HepG2 (cell line): ENCODE data around the gene TNFAIP2. TPM values are rescaled to one million over a fixed set of nuclear protein-coding genes. Genes with fewer than 3 reads are reported as not detected.

Experiments
- CREB1 ChIP-seq, 2 experiments: fragments of 450-650 bp in 1 of 2; IDR thresholded peaks; 2 replicates each; pipeline ENCODE4 v1.6.1; 2016 to 2017; ENCODE audit warnings: control low read depth in 1 of 2, mild to moderate bottlenecking in 1 of 2, missing compliant biosample characterization in 1 of 2, missing genetic modification characterization in 1 of 2
- IKZF1 ChIP-seq: fragments of 450-650 bp; IDR thresholded peaks from 2 replicates; pipeline ENCODE4 v1.7.1; 2016
- IRF9 ChIP-seq: sonication (generic); formaldehyde crosslinking; IDR thresholded peaks from 2 replicates; pipeline ENCODE4 v1.8.0; 2022; ENCODE audit warnings: missing genetic modification reagents, mild to moderate bottlenecking, borderline replicate concordance
- JARID2 ChIP-seq: sonication (generic); formaldehyde crosslinking; IDR thresholded peaks from 2 replicates; pipeline ENCODE4 v1.8.1; 2023; ENCODE audit warnings: missing genetic modification reagents, inconsistent platforms; ENCODE audit not compliant: insufficient replicate concordance
- KMT2B ChIP-seq: IDR thresholded peaks from 2 replicates; pipeline ENCODE4 v1.6.1; 2016; ENCODE audit warnings: missing genetic modification reagents, missing compliant biosample characterization
- LRRFIP1 ChIP-seq: sonication (generic); formaldehyde crosslinking; conservative IDR thresholded peaks from 2 replicates; pipeline ENCODE4 v1.4.0; 2020; ENCODE audit warnings: missing genetic modification reagents
- NCOA1 ChIP-seq: sonication (generic); formaldehyde crosslinking; IDR thresholded peaks from 2 replicates; pipeline ENCODE4 v1.9.0; 2021; ENCODE audit warnings: missing genetic modification reagents
- NFE2L2 ChIP-seq: fragments of 150-350 bp; IDR thresholded peaks from 2 replicates; pipeline ENCODE4 v1.6.1; 2014; ENCODE audit warnings: low read length
- POGK ChIP-seq: sonication (generic); formaldehyde crosslinking; conservative IDR thresholded peaks from 2 replicates; pipeline ENCODE4 v1.8.0; 2022; ENCODE audit warnings: mild to moderate bottlenecking, moderate library complexity, missing genetic modification reagents
- RFXANK ChIP-seq: IDR thresholded peaks from 2 replicates; pipeline ENCODE4 v1.6.1; 2016
- TAF15 ChIP-seq: fragments of 200-400 bp; formaldehyde crosslinking; IDR thresholded peaks from one replicate; pipeline ENCODE4 v1.6.1; 2018; ENCODE audit warnings: mild to moderate bottlenecking, low read depth, low read length; ENCODE audit not compliant: poor library complexity, severe bottlenecking
- TP53 ChIP-seq: sonication (generic); formaldehyde crosslinking; conservative IDR thresholded peaks from 2 replicates; pipeline ENCODE4 v1.4.0; 2020; ENCODE audit warnings: missing genetic modification reagents
- TRAFD1 ChIP-seq: sonication (generic); formaldehyde crosslinking; IDR thresholded peaks from 2 replicates; pipeline ENCODE4 v1.5.1; 2020; ENCODE audit warnings: missing genetic modification reagents, mild to moderate bottlenecking, borderline replicate concordance
- ZNF326 ChIP-seq: sonication (generic); formaldehyde crosslinking; IDR thresholded peaks from 2 replicates; pipeline ENCODE4 v1.4.0; 2020; ENCODE audit warnings: missing genetic modification reagents, borderline replicate concordance
- ZNF331 ChIP-seq: sonication (generic); formaldehyde crosslinking; IDR thresholded peaks from 2 replicates; pipeline ENCODE4 v1.4.0; 2020; ENCODE audit warnings: missing genetic modification reagents
- ZNF350 ChIP-seq: sonication (generic); formaldehyde crosslinking; IDR thresholded peaks from 2 replicates; pipeline ENCODE4 v1.4.0; 2020; ENCODE audit warnings: mild to moderate bottlenecking, low read depth, missing genetic modification reagents, borderline replicate concordance
- ZNF776 ChIP-seq: sonication (generic); formaldehyde crosslinking; IDR thresholded peaks from 2 replicates; pipeline ENCODE4 v1.4.0; 2020; ENCODE audit warnings: mild to moderate bottlenecking, missing genetic modification reagents
- ZNF879 ChIP-seq: sonication (generic); formaldehyde crosslinking; IDR thresholded peaks from 2 replicates; pipeline ENCODE4 v1.8.1; 2023; ENCODE audit warnings: missing genetic modification reagents
- polyA plus RNA-seq, 8 experiments: library from polyadenylated mRNA; depleted of rRNA in 3 of 8; stranded (reverse) in 7 of 8; unstranded in 1 of 8; fragments of >200 nt; fragmentation: Illumina TruSeq in 4 of 8; extraction: Trizol in 4 of 8; gene quantifications; 2 replicates each; pipeline versions ENCODE4 v1.2.1 to v1.2.3, GENCODE V29; 2011 to 2016; ENCODE audit warnings: low read depth in 4 of 8, missing spikeins in 1 of 8, mixed read lengths in 1 of 8; ENCODE audit not compliant: insufficient read depth in 1 of 8
- total RNA-seq, 5 experiments: library from RNA; depleted of rRNA; stranded (reverse); fragments of >200 nt; fragmentation: Illumina TruSeq; extraction: Trizol; gene quantifications; 2 replicates each; pipeline ENCODE4 v1.2.3, GENCODE V29; 2016; ENCODE audit warnings: low read depth in 1 of 5

Gene TNFAIP2
- total and polyA plus RNA-seq, 2 of the 13 experiments (the other 11 are each of a cell fraction or from before 2014, with no cell fraction given) = 0.46 to 1.5 TPM

- no peak for TF ChIP-seq TAF15
- peak; percentile 95 for TF ChIP-seq ZNF350 (CRISPR knock-in tag)
- no peak for TF ChIP-seq TRAFD1 (CRISPR knock-in tag)
- TF ChIP-seq NFE2L2 = no peak
- TF ChIP-seq RFXANK (CRISPR knock-in tag) = no peak
- TF ChIP-seq ZNF326 (CRISPR knock-in tag) = 0 out of 2 replicates have a peak, but pooled peaks have one; percentile 54
- TF ChIP-seq LRRFIP1 (CRISPR knock-in tag) = no peak
- TF ChIP-seq POGK (CRISPR knock-in tag) = no peak
- peak; percentile 32; the same call in 1 of the 2 replicates for TF ChIP-seq NCOA1 (CRISPR knock-in tag)
- TF ChIP-seq JARID2 (CRISPR knock-in tag) = no peak
- 0 out of 2 replicates have a peak, but pooled peaks have one; percentile 67 for TF ChIP-seq TP53 (CRISPR knock-in tag)
- peak; percentile 92 for TF ChIP-seq ZNF331
- TF ChIP-seq CREB1 (IDR thresholded peaks at IDR 0.05) = no peak
- no peak; the same call in 1 of the 2 replicates for TF ChIP-seq CREB1 (CRISPR knock-in tag; IDR thresholded peaks at IDR 0.05)
- no peak for TF ChIP-seq IKZF1
- peak; percentile 74 for TF ChIP-seq IRF9 (CRISPR knock-in tag)
- no peak for TF ChIP-seq ZNF879 (CRISPR knock-in tag)
- TF ChIP-seq ZNF776 (CRISPR knock-in tag) = peak; percentile 35; the same call in 1 of the 2 replicates
- TF ChIP-seq KMT2B (CRISPR knock-in tag) = peak; percentile 58
Observed at GRCh38 chr14:103099081-103099732, 24.1 kb upstream of the TNFAIP2 start (continued).
